Eye (tissue), 1 donor: ENCODE data around the gene GOLGA6L24.
"Not testable (repeated sequence)": the region's sequence is repeated elsewhere in the genome, so short reads cannot be mapped to it uniquely, and the experiment has no call there.

Source experiments
- DNase-seq: peaks from one replicate; pipeline ENCODE4 v3.0.0-alpha.2; 2015

Gene GOLGA6L24, protein sequence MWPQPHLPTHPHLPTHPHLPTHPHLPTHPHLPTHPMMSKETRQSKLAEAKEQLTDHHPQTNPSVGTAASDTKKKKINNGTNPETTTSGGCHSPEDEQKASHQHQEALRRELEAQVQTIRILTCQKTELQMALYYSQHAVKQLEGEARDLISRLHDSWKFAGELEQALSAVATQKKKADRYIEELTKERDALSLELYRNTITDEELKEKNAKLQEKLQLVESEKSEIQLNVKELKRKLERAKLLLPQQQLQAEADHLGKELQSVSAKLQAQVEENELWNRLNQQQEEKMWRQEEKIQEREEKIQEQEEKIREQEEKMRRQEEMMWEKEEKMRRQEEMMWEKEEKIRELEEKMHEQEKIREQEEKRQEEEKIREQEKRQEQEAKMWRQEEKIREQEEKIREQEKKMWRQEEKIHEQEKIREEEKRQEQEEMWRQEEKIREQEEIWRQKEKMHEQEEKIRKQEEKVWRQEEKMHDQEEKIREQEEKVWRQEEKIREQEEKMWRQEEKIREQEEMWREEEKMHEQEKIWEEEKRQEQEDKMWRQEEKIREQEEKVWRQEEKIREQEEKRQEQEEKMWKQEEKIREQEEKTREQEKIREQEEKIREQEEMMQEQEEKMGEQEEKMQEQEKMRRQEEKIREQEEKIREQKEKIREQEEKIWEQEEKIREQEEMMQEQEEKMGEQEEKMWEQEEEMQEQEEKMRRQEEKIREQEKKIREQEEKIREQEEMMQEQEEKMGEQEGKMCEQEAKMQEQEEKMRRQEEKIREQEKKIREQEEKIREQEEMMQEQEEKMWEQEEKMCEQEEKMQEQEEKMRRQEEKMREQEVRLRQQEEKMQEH

DNA sequence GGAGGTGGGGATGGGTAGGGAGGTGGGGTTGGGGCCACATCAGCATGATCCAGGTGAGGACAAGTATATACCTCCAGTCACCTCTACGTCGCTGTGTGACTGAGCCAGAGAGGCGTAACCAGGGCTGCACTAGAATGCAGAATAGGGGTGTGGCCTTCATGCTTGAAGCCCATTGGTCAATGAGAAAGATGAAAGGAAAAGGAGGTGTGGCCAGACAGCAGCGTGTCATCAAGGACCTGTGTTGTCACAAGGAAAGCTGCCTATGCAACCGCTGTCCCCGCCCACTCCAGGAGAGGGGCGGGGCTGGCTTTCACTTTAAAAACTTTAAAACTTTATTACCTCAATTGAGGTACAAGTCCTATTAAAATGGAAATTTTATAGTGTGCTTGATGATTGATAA is at the start of gene GOLGA6L24:
GOLGA6L24 (minus strand) TSS at position 101 of the 400 bp plus-strand sequence; CDS start at position 40, 61 bp downstream.
- DNase-seq: not testable (repeated sequence)

GRCh38 chr15:28402774-28403435 is 45.0 kb upstream of the GOLGA6L24 start:
- DNase-seq: not testable (repeated sequence)

- not testable (repeated sequence) for DNase-seq
These were observed 38.1 kb upstream of the GOLGA6L24 start for GRCh38 chr15:28396022-28396421.

DNA sequence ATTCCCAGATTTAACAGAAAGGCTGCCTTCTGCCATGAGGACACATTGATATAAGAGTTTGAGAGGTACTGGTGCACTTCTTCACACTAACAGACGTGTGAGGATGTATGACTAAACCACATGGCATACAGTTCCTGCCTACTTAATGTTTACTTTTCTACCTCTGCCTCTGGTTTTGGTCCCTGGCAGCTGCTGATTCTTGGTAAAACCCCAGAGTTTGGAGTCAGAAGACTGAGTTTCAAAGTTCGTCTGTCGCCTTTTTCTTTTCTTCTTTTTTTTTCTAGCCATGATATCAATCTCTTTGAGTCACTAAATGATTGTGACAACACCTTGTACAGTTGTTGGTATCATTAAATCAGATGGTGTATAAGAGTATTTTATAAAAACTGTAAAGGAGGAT is 22.2 kb upstream of the GOLGA6L24 start:
- not testable (repeated sequence) for DNase-seq

- DNase-seq: not testable (repeated sequence)
These were observed 20.5 kb upstream of the GOLGA6L24 start, which contains the start of gene GOLGA8F for GRCh38 chr15:28378364-28378763. GOLGA8F (plus strand) TSS chr15:28378664; CDS start chr15:28378762, 98 bp downstream.

DNA sequence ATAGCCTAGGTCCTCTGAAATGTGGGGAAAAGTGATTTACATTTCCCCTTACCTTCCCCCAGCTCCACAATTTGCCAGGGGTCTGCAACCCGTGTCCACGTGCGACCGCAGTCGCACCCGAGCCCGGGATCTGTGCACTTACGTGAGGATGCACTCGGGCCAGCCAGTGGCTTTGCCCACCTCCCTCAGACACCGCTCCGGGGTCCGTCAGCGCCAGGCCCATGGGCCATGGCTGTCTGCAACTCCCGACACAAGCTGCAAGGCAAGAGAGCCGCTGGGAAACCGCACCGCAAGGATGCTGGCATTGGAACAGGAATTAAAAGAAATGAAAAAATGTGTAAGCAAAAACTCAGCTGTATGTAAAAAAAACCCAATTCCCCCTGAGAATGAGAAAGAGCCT is 7.6 kb upstream of the GOLGA6L24 start:
- DNase-seq: not testable (repeated sequence)

DNA sequence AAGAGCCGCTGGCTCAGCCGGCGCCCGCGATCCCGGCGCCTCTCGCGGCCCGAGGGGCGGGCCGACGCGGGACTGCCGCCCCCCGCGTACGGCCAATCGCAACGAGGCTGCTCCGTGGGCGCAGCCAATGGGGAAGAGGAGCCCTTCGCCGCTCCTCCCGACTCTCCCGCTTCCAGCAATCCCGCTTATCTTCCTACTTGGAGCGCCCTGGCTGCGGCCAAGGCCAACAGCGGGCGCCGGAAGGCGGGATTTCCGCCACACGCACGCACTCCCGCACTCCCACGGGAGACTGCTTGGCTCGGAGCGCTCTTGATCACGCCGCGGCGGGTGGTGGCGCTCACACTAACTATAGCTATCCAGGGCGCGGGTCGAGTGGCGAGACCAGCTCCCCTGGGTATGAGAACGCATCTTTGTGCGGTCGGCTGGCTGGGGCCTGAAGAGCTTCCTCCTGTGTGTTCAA is 35.7 kb downstream of the GOLGA6L24 start, which contains the start of gene HERC2:
HERC2 (minus strand) TSS at position 51 of the 460 bp plus-strand sequence. CDS start 746 bp downstream, outside the sequence.
- DNase-seq: not testable (repeated sequence)

DNA sequence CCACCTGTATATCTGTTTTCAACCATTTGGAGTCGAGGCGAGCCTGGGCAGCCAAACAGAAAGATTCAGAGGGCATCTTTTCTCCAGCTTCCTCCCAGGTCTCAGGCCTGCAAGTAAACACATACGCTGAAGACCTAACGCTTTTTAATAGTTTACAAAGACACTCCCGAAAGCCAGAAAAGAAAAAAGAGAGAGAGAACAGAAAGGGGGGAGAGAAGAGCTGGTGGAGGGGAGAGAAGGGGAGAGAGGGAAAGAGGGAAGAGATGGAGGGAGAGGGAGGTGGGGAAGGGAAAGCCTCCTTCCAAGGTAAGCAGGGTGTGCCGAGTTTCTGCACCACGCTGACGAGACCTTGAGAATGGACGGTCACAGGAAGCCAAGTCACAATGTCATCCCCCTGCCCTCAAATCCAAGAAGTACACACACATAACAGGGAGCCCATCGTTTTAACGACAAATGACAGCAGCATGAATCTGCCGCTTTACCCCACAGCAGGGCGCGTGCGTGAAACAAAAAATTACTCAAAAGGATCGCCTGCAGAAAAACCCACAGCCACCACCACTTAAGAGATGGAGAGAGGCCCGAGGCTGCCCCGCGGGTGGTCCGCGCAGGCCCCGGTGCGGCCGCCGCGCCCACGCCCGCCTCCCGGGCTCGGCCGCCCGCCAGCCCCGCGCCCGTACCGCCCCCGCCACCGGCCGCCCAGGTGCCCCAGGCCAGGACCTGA is 36.4 kb downstream of the GOLGA6L24 start:
- DNase-seq: not testable (repeated sequence)

DNA sequence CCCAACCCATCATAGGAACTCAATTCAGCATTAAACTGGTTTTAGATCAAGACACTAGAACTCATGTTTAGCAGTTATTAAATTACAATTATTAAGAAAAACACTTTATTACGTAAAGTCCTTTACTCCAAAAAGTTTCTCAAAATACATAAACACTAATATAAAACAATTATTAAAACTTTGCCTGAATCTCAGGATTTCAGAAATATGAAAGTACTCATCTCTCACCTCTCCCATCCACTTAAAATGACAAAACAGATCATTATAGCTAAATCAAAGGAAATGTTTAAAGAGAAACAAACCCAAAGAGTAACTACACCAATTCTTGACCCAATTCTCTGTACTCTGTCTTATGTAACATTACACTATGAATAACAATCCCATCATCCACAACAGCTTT is 38.2 kb downstream of the GOLGA6L24 start:
- not testable (repeated sequence) for DNase-seq

DNA sequence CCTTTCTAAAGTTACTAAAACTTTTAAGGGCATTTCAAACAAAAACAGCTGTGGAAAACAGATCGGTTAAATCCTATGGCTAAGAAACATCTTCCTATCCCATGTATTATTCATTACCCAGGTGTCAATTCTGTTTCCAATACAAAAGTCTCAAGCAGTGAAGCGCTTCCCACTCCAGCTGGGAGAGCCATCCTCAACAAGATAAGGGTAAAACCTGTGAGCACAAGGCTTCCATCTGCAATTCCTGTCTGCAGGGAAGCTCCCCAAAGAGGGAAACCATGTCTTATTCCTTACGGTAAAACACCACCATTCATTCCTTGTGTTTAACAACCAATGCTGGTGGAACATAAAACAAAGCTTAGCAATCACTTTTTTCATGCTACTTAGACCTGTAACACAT is 39.1 kb downstream of the GOLGA6L24 start:
- not testable (repeated sequence) for DNase-seq

- not testable (repeated sequence) for DNase-seq
These were observed 39.8 kb downstream of the GOLGA6L24 start for GRCh38 chr15:28318122-28318521.

GRCh38 chr15:28316958-28317357 is 40.9 kb downstream of the GOLGA6L24 start:
- not testable (repeated sequence) for DNase-seq

DNA sequence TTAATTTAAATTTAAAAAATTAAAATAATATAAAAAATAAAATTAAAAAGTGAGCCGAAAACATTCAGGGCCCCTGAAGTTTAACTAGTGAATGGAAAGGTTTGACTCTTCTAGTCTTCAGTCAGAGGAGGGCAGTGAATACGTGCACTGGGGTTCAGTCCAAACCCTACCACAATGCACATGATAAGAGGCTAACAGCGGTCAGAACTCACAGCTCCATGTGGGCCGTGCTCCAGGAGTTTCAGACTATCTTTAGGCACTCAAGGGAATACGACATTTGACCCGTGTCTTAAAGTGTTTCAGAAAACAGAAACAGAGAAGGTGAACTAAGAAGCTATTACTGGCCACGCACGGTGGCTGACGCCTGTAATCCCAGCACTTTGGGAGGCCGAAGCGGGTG is 47.4 kb downstream of the GOLGA6L24 start:
- DNase-seq: not testable (repeated sequence)

GRCh38 chr15:28308718-28309117 is 49.2 kb downstream of the GOLGA6L24 start:
- not testable (repeated sequence) for DNase-seq
